NCI-H1048 (cell line): ENCODE measurements around the gene ELOVL7.
"Not testable (repeated sequence)": the region's sequence is repeated elsewhere in the genome, so short reads cannot be mapped to it uniquely, and the experiment has no call there.

Experiments
- DNase-seq: peaks from one replicate; lab custom pipeline; 2025; lab: John Stamatoyannopoulos, UW

Gene ELOVL7

DNA sequence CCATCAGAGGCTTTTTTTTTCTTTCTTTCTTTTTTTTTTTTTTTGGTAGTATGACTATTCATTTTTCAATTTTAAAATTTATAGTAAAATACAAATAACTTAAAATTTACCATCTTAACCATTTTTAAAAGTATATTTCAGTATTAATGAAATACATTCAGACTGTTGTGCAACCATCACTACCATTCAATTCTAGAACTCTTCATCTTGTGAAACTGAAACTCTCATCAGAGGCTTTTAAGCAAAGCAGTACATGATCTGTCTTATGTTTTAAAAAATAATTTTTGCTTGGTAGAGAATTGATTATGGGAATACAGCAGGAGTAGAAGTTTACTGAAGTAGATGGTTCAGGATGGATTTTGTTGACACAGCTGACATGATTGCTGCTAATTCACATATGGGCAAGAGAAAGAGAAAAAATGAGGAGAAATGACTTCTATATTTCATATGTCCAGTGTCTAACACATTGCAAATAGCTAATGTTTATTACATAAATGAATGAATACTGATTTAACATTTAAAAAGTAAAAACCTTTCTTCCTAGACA, 13.4 kb downstream of the ELOVL7 start:
- no peak for DNase-seq

DNA sequence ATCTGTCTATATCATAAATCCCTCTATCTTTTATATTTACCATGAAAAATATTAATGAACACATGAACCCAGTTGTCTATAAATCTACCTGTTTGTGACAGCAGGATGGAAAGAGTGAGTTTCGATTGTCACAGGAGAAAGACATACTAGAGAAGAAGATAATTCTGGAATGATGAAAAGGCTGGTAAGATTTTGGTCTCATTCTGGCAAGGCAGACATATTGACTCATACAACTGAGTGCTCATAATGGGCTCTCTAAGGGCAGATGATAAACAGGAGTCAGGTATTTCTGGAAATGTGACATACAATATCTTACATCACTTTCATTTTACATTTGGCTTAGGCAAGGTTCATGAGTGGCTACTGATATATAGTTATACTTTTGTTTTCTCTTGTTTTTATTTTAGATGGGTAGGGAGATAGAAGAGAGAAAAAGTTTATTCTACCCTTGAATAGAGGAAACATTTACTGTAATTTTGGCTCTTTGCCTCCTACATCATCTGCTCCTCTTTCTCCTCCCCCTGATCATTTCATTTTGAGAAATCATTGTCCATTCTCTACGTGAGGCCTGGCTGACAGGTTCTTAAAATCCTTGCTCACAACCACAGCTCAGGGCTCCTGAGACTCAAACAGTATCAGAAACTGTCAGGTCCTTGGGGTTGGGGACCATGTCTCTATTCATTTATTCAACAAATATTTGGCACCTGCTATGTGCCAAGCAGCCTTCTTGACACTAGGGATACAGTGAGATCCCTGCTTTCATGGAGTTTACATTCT, 14.4 kb downstream of the ELOVL7 start:
- DNase-seq: no peak

DNA sequence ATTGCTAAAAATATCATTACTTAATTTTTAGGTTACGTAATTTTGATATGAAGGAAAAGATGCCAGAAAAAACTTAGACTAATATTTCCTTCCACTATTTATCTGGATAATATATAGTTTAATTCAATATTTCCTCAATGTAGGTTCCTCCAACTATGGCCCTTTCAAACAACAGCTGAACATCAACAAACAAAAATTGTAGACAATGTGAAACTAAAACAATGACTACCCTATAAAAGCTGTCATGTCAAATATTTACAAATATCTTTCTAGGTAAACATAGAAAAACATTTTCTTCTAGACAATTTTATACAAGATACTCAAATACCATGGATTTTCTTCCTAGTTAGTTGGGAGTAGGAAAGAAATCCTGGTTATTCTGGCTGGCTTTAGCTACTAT, 16.9 kb downstream of the ELOVL7 start:
- no peak for DNase-seq

DNA sequence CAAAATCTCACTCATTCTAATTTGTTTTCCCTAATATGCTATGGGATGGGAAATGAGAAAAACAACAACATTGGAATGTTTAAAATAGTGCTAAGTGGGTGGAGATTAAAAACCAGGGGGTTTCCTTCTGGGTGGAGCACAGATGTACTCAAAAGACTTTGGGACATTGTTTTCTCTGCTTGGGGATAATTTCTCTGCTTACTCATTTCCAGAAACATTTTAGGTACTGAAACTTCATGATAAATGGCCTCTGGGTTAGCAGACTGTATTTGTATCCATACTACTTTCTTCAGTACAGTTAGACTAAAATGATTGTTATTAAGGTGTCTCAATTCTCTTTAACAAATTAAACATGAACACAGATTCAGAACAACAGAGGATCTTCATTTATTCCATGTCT, 17.4 kb downstream of the ELOVL7 start:
- no peak for DNase-seq

DNA sequence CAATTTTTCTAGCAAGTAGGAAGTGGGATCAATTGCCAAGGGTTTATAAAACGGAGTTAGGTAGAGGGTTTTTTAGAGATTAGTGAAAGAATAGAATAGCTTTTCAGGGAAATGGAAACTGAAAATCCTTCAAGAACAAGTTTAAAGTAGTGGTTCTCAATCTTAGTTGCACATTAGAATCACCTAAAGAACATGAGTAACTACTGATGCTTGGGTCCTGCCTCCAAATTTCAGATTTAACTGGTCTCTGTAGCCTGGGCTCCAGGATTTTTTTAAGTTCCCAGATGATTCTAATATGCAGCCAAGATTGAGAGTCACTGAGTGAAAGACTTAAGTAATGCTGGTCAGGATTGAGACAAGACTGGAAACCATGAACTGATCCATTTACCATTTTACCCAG, 20.5 kb downstream of the ELOVL7 start:
- no peak for DNase-seq

DNA sequence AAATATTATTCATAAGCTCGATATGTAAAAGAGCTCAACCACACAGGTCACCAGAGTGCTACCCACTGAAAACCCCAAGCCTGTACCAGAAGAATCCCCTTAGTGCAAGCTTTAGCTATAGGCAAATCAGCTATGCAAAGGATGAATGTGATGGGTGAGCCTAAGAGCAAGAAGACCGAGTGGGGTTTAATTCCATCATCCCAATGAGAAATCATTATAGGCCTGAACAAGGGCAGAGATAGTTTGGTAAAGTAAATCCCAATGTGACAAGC, 21.8 kb downstream of the ELOVL7 start:
- no peak for DNase-seq

DNA sequence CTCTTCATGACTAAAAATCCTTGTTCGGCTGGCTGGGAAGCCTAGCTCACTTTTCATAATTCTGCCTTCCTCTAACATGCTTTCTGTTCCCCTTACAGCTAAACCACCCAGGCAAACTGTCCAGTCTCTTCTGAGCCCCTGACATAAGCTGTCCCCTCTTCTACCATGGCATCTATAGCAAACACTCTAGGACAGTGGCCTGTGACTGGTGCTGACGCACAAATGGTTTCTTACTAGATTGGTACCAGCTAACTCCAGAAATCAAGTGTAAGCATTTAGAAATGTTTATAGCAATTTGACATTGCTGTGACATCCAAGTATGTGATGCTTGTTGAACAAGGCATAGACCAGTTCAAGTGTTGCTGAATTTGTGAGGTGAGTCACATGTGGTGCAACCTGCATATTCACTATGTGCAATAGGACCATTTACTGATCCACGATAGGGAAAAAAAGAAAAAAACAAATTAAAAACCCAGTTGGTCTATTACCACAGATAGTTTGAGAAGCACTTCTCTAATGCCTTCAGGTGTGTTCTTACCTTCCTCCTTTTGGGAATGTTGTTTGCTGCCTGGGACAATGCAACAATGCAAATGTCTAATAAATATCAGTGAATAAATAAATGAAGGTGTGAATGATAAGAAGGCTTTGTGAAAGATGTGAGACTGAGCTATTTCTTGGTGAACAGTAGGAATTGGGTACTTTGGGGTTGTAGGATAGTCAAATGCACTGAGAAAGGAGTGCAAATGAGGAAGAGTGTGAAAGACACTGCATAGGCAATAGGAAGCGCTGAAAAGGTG, 22.4 kb downstream of the ELOVL7 start:
- no peak for DNase-seq

DNA sequence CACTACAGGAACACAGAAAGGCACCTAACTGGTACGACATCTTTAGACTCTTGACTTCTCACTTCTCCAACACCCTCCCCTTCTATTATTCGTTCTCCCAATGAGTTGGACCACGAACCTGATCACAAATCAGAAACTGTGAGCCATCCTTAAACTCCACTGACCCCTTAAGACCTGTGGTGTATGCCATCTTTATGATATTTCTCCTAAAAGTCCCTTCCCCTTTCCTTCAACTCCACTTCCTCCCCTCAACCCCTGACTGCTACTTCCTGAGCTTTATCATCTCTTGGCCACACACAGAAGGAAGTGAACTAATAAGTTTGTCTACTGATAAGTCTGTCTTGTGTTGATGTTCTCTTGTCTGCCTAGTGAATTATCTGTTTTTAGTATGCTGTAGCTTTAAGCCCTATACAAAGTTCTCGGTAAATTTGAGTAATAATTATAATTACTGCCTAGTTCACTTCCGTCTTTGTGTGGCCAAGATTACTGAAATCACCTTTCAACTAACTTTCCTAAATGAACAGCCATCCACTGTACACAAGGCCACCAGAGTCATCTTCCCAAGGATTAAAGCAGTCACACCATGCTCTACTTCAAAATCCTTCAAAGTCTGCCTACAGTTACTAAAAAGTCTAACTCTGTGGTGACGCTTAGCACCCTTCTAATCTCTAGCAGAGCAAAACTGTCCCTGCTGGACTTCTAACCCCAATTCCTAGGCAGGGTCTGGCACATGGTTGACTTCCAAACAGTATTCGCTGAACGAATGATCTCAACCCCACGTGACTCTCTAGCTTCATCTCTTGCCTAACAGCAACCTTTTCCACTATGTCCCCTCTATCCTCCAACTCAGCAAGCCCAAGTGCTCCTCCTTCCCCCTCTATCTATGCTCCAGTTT, 23.2 kb downstream of the ELOVL7 start:
- no peak for DNase-seq

DNA sequence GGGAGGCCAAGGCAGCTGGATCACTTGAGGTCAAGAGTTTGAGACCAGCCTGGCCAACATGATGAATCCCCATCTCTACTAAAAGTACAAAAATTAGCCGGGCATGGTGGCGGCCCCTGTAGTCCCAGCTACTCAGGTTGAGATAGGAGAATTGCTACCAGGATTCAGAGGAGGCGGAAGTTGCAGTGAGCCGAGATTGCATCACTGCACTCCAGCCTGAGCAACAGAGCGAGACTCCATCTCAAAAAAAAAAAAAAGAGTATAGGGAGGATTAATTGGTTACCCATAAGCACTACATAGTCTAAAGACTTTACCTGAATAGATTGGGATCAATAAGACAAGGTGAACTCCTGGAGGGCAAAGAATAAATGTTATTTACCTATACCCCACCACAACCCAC, 27.9 kb downstream of the ELOVL7 start:
- not testable (repeated sequence) for DNase-seq

DNA sequence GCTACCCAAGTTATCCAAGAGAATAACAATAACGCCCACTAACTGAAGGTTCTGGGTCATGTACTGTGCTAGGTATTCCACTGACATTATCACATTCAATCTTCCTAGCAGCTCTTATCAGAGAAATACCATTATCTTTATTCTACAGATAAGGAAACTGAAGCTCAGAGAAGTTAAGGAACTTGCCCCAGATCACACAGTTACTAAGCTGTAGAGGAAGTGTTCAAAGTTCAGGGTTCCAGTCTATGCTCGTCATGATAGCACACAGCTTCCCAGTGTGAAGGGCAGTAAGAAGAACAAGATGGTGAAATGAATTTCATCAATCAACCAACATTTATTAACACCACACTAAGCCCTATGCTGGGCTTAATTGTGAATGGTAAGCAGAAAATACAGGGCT, 29.6 kb downstream of the ELOVL7 start:
- DNase-seq: no peak

DNA sequence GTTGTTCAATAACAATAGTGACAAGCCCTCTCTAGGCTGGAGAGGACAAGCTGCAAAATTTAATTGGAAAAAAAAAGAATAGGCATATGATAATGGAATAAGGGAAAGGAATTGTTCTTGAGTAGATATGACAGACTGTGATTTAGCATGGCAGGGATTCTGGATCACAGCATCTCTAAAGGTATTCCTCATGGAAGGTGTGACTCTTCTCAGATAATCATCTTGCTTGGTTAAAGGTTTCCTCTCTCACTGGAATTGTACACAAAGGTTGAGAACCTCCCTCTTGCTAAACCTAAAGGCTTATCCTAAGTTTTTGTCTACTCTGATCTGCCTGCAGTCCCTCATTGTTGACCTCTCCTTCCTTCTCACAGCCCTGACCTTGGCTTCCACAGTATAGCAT, 31.6 kb downstream of the ELOVL7 start:
- DNase-seq: no peak

DNA sequence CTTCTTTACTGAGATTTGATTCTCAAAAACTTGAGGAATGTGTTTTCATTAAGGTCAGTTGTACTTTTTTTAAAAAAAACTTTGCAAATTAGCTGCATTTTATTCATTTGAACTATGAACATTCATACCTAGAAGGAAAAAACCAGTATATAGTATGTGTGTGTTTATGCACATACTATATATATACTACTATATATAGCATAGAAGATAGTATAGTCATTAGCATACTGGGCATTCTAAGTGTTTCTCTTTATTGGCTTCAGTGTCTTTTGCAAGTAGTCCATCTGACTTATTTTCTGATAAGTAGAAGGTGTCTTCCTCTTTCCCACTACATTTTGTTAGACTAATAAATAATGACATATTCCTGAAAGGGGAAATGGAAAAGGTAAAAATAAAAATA, 33.0 kb downstream of the ELOVL7 start:
- DNase-seq: no peak

DNA sequence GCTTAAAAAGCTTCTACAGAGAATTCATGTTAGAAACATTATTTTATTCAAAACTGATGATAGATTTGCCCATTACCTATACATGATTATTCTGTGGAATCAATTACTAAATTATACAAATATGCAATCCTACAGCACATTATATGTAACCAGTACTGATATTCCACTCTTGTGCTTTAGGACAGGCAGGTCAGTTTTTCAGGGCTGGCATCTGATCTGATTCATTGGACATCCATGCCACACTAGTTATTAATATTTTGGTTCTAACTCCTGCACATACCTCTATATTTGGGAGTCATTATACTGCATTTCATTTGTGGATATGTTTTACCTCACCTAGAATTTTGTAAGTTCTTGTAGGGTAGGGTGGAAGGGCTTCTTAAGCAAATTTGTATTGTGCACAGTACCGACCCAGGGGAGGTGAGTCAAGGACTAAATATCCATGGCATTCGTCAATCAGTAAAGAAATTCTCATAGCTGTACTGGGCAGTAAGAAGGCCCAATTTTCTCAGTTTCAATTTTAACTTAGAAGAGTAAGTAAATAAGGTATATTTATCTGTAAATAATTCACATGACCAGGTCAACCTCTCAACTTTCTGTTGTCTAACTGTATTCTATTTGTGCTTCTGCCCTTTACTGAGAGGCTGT, 33.5 kb downstream of the ELOVL7 start:
- DNase-seq: no peak

DNA sequence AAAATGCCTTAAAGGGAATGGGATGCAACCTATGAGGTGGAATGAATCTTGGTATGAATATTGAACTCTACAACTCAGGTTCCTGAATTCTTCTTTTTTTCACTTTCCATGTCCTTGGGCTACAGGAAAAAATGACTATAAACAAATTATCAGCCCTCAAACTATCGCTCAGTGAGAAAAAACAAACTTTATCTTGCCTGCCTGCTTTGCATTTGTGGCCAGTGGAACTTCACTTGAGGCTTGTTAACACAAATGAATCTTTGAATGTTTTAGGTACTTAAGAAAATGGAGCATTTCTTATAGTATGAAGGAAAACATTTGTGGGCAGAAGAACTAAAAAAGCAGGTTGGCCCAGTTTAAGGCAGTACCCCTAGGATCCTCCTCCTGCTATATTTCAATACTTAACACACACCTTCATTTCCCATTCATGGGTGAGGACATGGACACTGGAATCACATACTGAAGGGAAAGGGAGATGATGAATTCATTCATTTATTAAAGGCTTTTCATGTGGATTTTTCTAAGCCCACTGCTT, 34.1 kb downstream of the ELOVL7 start:
- DNase-seq: peak; percentile 23

DNA sequence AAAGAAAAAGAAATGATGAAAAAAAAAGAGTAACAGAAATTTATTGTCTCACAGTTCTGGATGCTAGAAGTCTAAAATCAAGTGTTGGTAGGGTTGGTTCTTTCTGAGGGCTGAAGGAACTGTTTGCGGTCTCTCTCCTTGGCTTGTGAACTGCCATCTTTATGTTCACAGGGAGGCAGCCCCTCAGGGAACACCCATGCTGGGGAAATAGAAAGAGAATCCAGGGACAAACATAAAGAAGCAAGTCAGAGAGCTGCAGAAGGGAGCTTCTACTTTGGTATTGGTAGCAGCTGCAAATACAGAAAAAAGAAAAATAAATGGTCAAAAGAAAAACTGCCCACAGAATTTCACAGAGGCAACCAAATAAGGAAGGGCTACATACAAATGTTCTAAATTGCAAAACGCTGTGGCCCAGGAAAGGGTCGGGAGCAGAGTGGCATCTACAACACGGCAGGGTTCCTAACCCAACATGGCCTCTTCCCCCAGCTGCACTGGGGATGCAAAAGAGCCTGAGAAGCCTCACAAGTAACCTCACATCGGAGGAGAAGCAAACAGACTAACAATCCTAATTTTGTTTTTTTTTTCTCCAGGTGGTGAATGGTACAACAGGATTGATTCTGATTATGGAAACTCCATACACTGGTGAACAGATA, 37.4 kb downstream of the ELOVL7 start:
- no peak for DNase-seq

DNA sequence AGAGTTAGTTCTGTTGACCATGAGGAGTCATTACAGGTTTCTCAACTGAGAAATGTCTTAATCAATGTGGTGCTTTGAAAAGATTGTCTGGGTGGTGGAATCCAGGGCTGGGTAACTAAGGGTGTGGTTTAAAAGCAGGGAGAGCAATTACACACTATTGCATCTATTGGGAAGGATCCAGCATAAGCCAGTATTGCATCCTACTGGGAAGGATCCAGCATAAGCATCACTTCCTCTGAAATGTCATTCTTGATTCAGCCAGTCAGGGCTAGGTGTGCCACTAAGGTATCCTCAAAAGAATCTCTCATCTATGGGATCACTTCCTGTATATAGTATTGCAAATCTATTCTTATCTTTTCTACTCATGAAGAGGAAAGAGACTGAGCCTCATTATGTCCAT, 38.6 kb downstream of the ELOVL7 start:
- no peak for DNase-seq

DNA sequence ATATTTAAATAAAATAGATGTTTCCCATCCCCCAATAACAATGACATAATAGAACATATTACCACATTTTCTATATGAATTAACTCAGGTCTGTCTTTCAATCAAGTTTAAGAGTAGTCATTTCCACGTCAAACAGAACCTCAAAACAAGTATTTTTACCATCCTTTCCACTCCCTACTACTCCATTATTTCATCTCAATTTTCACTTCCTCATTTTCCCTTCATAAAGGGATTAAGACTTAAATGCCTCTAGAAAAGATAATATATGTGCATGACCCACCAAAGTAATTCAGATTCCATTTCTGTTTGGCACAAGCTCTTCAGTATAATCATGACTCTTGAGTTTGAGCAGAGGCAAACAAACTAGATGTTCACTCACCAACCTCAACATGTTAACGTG, 40.4 kb downstream of the ELOVL7 start:
- no peak for DNase-seq

DNA sequence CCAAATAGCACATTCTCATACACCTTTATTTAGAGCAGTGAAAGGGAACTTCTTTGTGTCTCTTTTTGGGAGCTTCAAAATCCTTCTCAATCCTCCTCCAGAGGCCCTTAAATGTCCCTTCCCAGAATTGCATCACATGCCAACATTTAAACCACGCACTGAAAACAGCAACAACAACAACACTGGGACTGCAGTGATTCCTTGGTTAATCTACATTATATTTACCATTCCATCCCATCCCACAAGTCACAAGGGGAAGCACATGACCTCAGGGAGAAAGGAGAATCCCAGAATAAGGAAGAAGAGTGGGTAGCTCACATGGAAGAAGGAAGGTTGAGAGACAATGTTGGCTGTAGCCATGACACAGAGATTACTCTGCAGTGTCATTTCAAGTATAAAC, 41.1 kb downstream of the ELOVL7 start:
- no peak for DNase-seq

DNA sequence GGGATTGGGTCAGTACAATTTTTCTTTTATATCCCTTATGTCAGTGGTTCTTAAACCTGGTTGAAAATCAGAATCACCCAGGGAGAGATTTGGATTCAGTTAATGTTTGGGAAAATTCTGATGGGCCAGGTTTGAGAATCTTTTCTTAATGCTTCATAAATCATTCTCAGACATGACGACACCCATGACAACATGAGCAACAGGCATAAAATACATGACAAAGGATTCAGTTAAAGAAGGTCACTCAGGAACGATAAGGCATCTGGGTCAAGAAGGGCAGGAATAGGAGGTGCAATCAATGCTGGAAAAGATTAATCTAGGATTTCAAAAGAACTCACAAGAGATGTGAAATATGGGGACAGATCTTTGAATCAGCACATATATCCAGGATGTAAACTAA, 41.8 kb downstream of the ELOVL7 start:
- no peak for DNase-seq

DNA sequence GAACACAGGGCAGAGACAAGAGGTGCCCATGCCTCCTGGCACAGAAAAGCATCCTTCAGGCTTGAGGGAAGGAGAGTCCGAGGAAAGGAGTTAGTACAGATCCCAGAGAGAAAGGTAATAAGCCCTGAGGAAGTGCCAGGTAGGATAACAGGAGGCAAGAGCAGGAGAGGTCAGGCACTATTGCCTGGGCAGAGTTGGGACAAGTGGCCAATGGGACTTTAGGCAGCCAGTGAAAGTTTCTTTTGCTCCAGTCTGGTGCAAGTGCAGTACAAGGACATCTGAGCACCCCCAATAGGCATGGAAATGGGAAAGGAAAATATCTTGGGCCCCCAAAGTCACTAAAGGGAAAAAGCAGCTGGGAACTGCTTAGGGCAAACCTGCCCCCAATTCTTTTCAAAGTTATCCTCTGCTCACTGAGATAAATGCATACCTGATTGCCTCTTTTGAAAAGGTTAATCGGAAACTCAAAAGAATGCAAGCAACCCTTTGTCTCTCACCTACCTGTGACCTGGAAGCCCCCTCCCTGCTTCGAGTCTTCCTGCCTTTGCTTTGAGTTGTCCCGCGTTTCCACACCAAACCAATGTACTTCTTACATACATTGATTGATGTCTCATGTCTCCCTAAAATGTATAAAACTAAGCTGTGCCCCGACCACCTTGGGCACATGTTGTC, 46.5 kb downstream of the ELOVL7 start:
- DNase-seq: no peak
